DMS 273 treated with DMSO at 0.1 percent for 48 hours (cell line): ENCODE data around the gene SLC6A19.

Source experiments
- DNase-seq: peaks from one replicate; lab custom pipeline; 2025; lab: John Stamatoyannopoulos, UW

SLC6A19 gene

GRCh38 chr5:1244255-1244654 is 42.9 kb downstream of the SLC6A19 start:
- DNase-seq: no peak

DNA sequence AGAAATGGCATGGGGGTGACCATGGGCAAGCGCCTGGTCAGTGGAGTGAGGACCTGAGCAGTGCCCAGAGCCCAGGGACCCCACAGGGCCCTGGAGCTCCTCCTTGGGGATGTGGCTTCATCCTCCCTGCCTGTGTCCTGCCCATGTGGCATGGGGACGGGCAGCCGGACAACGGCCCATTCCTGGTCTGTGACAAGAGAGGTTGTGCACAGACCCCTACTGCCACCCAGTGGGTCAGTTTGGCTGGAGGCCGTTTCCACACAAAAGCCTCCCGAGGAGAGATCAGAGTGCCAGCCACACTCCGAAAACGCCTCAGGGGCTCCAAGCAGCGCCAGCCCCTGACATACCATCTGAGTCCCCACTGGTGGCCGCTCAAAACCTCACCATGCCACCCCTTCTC is 43.6 kb downstream of the SLC6A19 start:
- no peak for DNase-seq

DNA sequence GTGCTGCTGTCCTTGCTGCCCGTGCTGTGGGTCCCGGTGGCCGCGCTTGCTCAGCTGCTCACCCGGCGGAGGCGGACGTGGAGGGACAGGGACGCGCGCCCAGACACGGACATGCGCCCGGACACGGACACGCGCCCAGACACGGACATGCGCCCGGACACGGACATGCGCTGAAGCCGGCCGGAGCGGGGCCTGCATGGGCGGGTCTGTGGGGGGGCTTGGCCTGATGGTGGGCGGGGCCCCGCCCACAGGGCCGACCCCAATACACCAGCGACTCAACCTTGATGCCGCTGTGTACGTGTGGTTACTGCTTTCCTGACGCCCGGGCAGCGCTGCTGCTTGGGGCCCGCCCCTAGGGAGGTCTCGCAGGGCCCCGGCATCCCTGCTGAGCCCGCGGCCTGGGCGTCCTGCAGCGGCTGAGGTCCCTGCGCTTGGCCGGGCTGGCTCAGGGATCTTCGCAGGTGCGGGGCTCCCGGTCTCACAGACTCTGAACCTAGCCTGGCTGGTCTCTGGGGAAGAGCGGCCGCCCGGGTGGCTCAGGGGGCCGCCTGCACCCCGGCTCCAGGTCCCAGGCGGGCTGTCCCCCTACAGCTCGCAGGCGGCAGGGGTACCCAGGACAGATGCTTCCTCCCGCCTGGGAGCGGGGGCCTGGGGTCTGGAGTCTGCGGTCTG is 44.6 kb downstream of the SLC6A19 start:
- DNase-seq: no peak

- no peak for DNase-seq
These were observed 45.5 kb downstream of the SLC6A19 start for GRCh38 chr5:1246711-1247431.

GRCh38 chr5:1247811-1248210 is 46.4 kb downstream of the SLC6A19 start:
- no peak for DNase-seq

DNA sequence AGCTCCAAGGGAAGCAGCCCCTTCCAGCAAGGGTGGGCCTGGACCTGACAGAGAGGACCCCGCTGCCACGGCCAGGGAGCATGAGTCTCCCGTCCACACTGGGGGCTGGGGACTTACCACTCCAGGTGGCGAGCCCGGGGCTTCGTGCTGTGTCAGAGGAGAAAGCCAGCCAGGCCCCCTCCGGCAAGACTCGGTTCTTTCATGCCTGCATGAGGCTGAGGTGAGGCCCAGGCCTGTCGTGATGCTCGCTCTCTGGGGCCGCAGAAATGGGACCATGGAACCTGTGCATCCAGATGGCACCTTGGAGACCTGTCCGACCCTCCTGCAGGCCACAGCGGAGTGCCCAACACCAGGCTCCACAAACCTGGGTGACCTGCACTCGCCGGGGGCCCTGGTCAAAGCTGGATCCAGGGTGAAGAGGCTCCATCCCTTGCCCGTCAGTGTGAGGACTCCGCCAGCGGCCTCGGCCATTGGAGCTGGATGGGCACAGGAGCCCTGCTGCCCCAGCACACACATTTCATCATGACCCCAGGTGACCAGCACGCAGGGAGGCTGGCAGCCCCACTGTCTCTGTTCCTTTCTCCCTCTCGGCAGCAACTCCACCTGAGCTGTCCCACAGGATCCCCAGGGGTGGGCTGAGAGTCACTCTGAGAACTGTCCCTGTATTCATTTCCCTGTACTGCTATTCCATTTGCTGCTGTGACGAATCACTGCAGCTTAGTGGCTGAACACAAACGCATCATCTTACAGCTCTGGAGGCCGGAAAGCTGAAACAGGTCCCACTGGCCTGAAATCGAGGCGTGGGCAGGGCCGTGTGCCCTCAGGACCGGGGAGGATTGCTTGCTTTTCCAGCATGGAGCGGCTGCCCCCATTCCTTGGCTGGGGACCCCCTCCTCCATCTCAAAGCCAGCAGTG is 48.2 kb downstream of the SLC6A19 start:
- no peak for DNase-seq

DNA sequence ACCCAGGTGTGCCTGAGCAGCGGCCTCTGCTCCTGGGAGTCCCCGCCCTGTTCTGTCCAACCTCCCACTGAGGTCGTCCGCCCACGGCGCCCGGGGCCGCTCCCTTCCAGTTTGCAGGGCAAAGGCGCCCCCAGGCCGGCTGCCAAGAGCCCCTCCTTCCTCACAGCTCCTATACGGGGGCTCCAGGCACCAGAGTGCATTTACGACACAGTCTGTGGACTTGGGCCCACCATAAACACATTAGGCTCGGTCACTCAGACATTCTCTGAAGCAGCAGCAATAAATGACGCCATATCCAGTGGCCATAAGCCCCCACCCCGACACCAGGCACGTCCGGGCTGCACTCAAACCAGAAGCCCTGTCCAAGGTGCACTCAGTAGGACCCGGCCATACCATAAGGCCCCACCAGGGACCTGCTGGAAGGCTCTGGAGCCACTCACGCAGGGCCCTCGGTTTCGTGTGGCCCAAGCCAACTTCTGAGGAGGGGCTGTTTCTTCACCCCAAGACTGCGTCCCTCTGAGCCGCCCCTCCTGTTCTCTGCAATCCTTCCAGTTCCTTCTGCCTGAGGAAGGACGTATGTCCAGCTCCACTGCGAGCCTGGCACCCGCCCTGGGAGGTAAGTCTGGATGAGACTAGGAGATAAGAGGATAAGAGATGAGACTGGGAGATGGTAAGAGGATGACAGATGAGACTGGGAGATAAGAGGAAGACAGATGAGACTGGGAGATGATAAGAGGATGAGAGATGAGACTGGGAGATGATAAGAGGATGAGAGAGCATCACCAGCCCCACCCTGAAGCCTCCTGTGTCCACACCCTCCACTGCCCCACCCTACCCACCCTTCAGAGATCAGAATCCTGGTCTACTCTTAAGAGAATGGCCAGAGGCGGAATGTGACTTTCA is 50.5 kb downstream of the SLC6A19 start:
- no peak for DNase-seq

GRCh38 chr5:1252681-1253080 is 51.3 kb downstream of the SLC6A19 start:
- DNase-seq: no peak

DNA sequence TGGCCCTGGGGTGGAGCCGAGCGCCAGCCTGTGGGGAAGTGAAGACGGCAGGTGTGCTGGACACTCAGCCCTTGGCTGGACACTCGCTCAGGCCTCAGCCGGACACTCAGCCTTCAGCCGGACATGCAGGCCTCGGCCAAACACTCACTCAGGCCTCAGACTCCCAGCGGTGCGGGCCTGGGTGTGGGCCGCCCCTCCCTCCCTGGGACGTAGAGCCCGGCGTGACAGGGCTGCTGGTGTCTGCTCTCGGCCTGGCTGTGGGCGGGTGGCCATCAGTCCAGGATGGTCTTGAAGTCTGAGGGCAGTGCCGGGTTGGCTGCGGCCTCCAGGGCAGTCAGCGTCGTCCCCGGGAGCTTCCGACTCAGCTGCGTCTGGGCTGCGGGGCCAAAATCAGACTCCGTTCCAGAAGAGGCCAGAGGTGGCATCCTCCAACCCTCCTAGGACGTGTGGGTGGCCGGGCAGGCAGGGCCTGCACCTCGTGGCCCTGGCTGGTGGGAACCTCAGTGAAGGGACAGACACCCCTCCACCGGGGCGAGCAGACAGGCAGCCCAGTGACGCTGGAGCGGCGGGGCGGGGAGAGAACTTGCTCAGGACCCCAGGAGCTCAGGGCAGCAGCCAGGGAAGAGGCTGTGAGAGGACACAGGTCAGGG is 52.2 kb downstream of the SLC6A19 start:
- no peak for DNase-seq

GRCh38 chr5:1254196-1254595 is 52.8 kb downstream of the SLC6A19 start:
- no peak for DNase-seq

GRCh38 chr5:1255081-1255561 is 53.7 kb downstream of the SLC6A19 start:
- DNase-seq: no peak

DNA sequence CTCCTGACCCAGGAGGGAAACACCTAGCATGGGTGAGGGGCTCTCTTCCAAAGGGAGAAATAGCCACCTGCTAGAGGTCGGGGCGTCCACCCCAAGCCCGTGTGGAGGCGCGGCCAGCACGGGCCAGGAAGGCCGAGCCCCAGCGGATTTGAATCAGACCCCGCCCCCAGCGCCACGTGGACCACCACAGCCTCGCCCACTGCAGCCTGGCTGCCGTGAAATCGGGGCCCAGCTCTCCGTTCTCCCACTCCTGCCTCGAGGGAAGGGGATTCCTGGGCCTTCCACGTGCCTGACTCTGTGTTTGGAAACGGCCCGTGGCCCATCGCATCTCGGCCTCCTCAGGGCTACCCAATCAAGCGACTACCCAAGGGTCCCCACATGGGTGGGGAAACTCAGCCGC is 55.4 kb downstream of the SLC6A19 start:
- no peak for DNase-seq

DNA sequence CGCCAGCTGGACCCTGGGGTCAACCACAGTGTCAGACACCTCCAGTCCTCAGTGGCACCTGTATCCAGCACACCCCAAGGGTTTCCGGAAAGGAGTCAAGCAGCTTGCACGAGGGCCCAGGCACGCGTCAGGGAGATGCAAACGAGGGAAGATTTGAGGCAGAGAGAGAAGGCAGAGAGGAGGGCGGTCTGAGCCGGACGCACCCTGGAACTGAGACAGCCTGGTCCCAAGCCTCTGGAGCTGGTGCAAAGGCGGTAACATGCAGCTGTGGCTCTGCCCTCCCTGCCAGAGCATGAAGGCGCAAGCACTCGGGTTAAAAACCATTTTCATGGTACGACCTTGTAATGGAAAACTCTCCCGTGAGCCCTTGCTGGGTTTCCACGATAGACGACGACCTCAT is 56.0 kb downstream of the SLC6A19 start:
- no peak for DNase-seq

DNA sequence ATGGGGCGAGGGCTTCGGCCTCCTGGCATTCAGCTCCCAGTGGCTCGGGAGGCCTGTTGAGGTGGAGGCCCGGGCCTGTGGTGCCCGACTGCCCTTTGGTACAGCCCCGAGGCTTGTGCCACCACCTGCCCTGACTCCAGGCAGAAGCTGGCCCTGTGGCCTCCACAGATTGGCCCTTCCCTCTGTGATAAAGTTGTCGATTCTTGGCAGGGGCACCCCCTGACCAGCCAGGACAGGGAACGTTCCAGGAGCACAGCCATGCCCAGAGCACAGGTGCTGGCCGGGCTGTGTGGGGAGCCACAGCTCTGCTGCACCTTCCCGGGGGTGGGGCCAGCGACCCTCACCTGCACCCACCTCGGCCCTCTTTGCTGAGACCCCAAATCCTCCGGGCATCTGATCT is 56.4 kb downstream of the SLC6A19 start:
- DNase-seq: no peak

GRCh38 chr5:1259806-1260480 is 58.5 kb downstream of the SLC6A19 start:
- no peak for DNase-seq

DNA sequence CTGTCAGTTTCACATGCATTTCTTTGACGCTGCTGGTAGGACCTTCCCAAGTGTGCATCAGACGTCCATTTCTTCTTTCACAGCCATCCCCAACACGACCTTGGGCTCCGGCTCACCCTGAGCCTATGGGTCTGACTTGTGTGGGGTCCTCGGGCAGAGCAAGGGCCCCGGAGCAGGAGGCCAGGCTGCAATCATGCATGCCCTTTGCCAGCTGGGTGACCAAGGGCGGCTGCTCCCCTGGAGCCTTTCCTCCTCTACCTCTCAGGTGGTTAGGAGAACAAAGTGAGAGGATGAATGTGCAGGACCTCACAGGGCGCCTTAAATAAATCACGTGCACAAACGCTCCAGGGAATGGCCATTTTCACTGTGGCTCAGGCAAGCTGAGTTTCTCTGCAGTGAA is 60.2 kb downstream of the SLC6A19 start:
- DNase-seq: no peak

DNA sequence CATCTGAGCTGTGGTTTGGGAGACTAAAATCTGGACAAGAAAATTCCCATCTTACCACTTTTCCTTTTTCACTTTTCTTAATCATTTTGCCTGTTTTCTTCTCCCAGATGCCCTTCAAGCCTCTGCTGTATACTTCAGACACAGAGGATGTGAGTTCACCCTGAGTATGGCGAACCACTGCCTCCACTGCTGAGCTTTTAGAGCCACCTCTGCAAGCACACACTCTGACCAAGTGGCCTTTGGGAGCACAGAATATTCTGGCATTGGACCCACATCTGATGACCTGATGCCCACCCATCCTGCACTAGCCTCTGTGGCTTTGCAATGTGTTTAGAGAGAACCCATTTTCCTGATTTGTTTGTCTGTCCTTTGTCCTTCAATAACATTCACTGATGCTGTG is 61.0 kb downstream of the SLC6A19 start:
- DNase-seq: no peak

- DNase-seq: no peak
These were observed 62.8 kb downstream of the SLC6A19 start for GRCh38 chr5:1264211-1264610.

- DNase-seq: no peak
These were observed 63.6 kb downstream of the SLC6A19 start for GRCh38 chr5:1265026-1265425.
